Airway epithelial cell (primary cell): ENCODE data around the gene VWA3B. TPM values are rescaled to one million over a fixed set of nuclear protein-coding genes. Genes with fewer than 3 reads are reported as not detected.

Experiments
- total RNA-seq: library from RNA; depleted of rRNA; stranded (reverse); fragments of >200 nt; gene quantifications from 2 replicates; pipeline ENCODE4 v1.2.3, GENCODE V29; 2015

The VWA3B gene
- not detected in 2 replicates for total RNA-seq

GRCh38 chr2:98086491-98087446 lies at the start of gene VWA3B:
Gene VWA3B (plus strand): TSS chr2:98087167. CDS start chr2:98093093, 5,926 bp downstream.

GRCh38 chr2:98346311-98347236 lies 259.6 kb downstream of the VWA3B start, which contains the start of gene CNGA3:
Gene CNGA3 (plus strand): TSS chr2:98346456. CDS start chr2:98369976, 23,520 bp downstream.

Other genes starting within 250 kb of the VWA3B start
- 12.1 and 17.9 TPM in 2 replicates for gene TMEM131, start 91.2 kb upstream of the VWA3B start, total RNA-seq